RKO (cell line): ENCODE measurements around the gene SERPINH1.

ENCODE experiments used
- DNase-seq: peaks from one replicate; pipeline ENCODE4 v3.0.0-alpha.2; 2016; ENCODE audit warnings: low spot score

SERPINH1 gene

GRCh38 chr11:75562048-75562835, at the start of gene SERPINH1:
SERPINH1 (plus strand) TSS chr11:75562253; CDS start chr11:75566350, 4,097 bp downstream.
- DNase-seq: peak; percentile 91

GRCh38 chr11:75513250-75513649, 48.8 kb upstream of the SERPINH1 start:
- DNase-seq: no peak

- DNase-seq: no peak
Measured at GRCh38 chr11:75514596-75514995, 47.5 kb upstream of the SERPINH1 start.

- no peak for DNase-seq
Measured at GRCh38 chr11:75516140-75516539, 45.9 kb upstream of the SERPINH1 start.

- DNase-seq: no peak
Measured at GRCh38 chr11:75516886-75517285, 45.2 kb upstream of the SERPINH1 start.

- DNase-seq: no peak
Measured at GRCh38 chr11:75518204-75518549, 43.9 kb upstream of the SERPINH1 start.

- DNase-seq: no peak
Measured at GRCh38 chr11:75518771-75519653, 43.0 kb upstream of the SERPINH1 start.

GRCh38 chr11:75520688-75521087, 41.4 kb upstream of the SERPINH1 start:
- no peak for DNase-seq

GRCh38 chr11:75522286-75523044, 39.6 kb upstream of the SERPINH1 start:
- no peak for DNase-seq

- DNase-seq: no peak
Measured at GRCh38 chr11:75523189-75523588, 38.9 kb upstream of the SERPINH1 start.

GRCh38 chr11:75523811-75524664, 38.0 kb upstream of the SERPINH1 start:
- no peak for DNase-seq

GRCh38 chr11:75524665-75525432, 37.2 kb upstream of the SERPINH1 start:
- DNase-seq: peak; percentile 58

- peak; percentile 81 for DNase-seq
Measured at GRCh38 chr11:75525433-75526191, 36.4 kb upstream of the SERPINH1 start, which contains the start of gene GDPD5. GDPD5 (minus strand) TSS chr11:75525941; CDS start chr11:75477735, 48,206 bp downstream.

GRCh38 chr11:75526192-75526541, 35.9 kb upstream of the SERPINH1 start:
- DNase-seq: no peak

GRCh38 chr11:75527130-75527529, 34.9 kb upstream of the SERPINH1 start:
- no peak for DNase-seq

- no peak for DNase-seq
Measured at GRCh38 chr11:75527938-75528735, 33.9 kb upstream of the SERPINH1 start.

GRCh38 chr11:75530577-75530976, 31.5 kb upstream of the SERPINH1 start:
- no peak for DNase-seq

- no peak for DNase-seq
Measured at GRCh38 chr11:75531325-75531724, 30.7 kb upstream of the SERPINH1 start.
